ENCODE measurements around the gene PIGB. TPM values are rescaled to one million over a fixed set of nuclear protein-coding genes. Genes with fewer than 3 reads are reported as not detected.

Gene PIGB
- total and polyA plus RNA-seq, 2 of the 13 experiments (the other 11 are each of a cell fraction or from before 2014, with no cell fraction given) = 14.5 to 19.1 TPM

- TF ChIP-seq ARID5B (CRISPR knock-in tag; IDR thresholded peaks at IDR 0.05) = peak; percentile 53
- no peak for TF ChIP-seq TEAD2 (CRISPR knock-in tag; IDR thresholded peaks at IDR 0.05)
- no peak for TF ChIP-seq THAP8 (CRISPR knock-in tag; IDR thresholded peaks at IDR 0.05; ENCODE audit: borderline replicate concordance)
- no peak for TF ChIP-seq ATAD3A (CRISPR knock-in tag; IDR thresholded peaks at IDR 0.05)
- no peak for TF ChIP-seq ZNF10 (CRISPR knock-in tag; IDR thresholded peaks at IDR 0.05; ENCODE audit: borderline replicate concordance, low read depth)
- TF ChIP-seq ZNF609 (CRISPR knock-in tag; IDR thresholded peaks at IDR 0.05; ENCODE audit: borderline replicate concordance) = no peak
- TF ChIP-seq HOXA5 (CRISPR knock-in tag; IDR thresholded peaks at IDR 0.05) = peak; percentile 2
- peak; percentile 61; the same call in 1 of the 2 replicates for TF ChIP-seq UBTF (CRISPR knock-in tag; IDR thresholded peaks at IDR 0.05)
- TF ChIP-seq FOXJ3 (CRISPR knock-in tag; IDR thresholded peaks at IDR 0.05; ENCODE audit: borderline replicate concordance) = no peak
- TF ChIP-seq ZNF672 (CRISPR knock-in tag; IDR thresholded peaks at IDR 0.05) = no peak
- no peak for TF ChIP-seq PCBP1 (IDR thresholded peaks at IDR 0.05; ENCODE audit: borderline replicate concordance, low read depth, low read length)
- TF ChIP-seq ZNF180 (CRISPR knock-in tag; IDR thresholded peaks at IDR 0.05; ENCODE audit: borderline replicate concordance, low read depth) = no peak
- TF ChIP-seq NR2F6 (IDR thresholded peaks at IDR 0.05) = no peak
- TF ChIP-seq NR2F6 (CRISPR knock-in tag; IDR thresholded peaks at IDR 0.05) = no peak
- no peak for TF ChIP-seq RXRA (CRISPR knock-in tag; IDR thresholded peaks at IDR 0.05)
- peak; percentile 72 for TF ChIP-seq ASH2L (IDR thresholded peaks at IDR 0.05; ENCODE audit: insufficient read length, low read depth, low read length)
- peak; percentile 44; the same call in 1 of the 2 replicates for TF ChIP-seq ZNF703 (CRISPR knock-in tag; IDR thresholded peaks at IDR 0.05; ENCODE audit: borderline replicate concordance)
- TF ChIP-seq SYNCRIP (IDR thresholded peaks at IDR 0.05; ENCODE audit: insufficient read depth, low read depth, low read length) = no peak
Measured at GRCh38 chr15:55289746-55290527, 29.1 kb upstream of the PIGB start, which contains the start of gene RAB27A (continued).

Data from HepG2 (cell line).